HG02981 (cell line): ENCODE results near the gene HNRNPUL1.
"Not testable (repeated sequence)": the region's sequence is repeated elsewhere in the genome, so short reads cannot be mapped to it uniquely, and the experiment has no call there.

Experiments used
- ATAC-seq: cut with Tn5 transposase; IDR thresholded peaks from one replicate; pipeline ENCODE4 v1.9.1; 2021; ENCODE audit warnings: mild to moderate bottlenecking, moderate library complexity; ENCODE audit not compliant: unreplicated experiment

HNRNPUL1 gene

DNA sequence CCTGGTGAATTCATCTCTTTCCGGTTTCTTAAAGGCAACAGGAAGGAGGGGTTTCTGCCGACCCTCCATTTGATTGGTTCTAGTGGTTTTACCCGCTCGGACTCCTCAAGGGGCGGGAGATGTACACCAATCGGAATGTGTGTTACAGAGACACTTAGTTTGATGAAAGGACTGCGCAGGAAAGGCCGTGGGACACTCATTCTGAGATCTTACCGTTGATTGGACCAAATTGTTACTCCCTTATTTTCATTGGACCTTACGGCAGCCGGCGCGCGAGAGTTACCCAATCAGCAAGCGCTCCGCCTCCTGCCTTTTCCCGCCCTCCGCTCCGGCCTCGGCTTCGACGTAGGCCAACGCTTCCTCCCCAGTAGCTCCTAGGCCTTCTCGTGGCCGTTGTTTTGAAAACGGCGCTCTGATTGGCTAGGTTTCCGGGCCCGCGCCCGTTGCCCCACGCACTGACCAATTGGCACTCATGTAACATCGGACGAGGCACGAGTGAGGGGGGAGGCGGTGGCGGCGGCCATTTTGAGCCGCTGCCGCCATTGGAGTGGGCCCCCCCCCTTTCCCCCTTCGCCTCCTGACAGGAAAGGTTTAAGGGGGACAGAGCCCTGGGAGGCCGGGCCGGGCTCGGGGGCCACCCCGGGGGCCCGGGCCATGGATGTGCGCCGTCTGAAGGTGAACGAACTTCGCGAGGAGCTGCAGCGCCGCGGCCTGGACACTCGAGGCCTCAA, at the start of gene HNRNPUL1:
Gene HNRNPUL1 (plus strand): TSS at position 523 of the 731 bp plus-strand sequence. CDS start 132 bp downstream, at position 655.
- peak; percentile 66 for ATAC-seq

DNA sequence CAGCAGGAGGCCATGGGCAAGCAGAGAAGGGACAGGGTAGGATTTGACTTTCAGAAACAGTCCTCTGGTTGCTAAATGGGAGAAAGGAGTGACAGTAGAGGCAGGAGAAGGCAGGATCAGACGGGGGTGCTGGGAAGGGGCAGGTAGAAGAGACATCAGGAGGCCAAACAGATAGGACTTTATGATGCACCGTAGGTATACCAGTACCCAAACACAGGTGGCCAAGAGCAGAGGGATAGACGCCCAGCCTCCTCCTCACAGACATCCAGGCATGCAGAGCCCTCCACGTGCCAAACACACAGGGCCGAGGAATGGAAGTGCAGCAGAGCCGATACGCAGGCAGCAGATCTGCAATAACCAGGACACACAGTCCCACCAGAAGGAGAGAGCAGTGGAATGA, 46.4 kb upstream of the HNRNPUL1 start:
- no peak for ATAC-seq

DNA sequence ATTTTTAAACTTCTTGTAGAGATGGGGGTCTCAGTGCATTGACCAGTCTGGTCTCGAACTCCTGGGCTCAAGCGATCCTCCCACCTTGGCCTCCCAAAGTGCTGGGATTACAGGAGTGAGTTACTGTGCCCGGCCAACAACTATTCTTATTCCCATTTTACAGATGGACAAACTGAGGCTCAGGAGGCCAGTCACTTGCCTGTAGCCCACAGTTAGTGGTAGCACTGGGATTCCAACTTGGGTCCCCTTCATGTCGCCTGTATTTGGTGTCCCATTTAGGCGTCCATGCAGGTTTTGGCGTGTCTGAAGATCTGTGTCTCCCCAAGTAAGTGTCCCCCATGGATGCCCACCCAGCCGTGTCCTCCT, 45.9 kb upstream of the HNRNPUL1 start:
- ATAC-seq = no peak

- ATAC-seq = no peak
These were observed 45.3 kb upstream of the HNRNPUL1 start, which contains the start of gene AXL for GRCh38 chr19:41218615-41219507. AXL (plus strand) TSS chr19:41219223; CDS start chr19:41219393, 170 bp downstream.

DNA sequence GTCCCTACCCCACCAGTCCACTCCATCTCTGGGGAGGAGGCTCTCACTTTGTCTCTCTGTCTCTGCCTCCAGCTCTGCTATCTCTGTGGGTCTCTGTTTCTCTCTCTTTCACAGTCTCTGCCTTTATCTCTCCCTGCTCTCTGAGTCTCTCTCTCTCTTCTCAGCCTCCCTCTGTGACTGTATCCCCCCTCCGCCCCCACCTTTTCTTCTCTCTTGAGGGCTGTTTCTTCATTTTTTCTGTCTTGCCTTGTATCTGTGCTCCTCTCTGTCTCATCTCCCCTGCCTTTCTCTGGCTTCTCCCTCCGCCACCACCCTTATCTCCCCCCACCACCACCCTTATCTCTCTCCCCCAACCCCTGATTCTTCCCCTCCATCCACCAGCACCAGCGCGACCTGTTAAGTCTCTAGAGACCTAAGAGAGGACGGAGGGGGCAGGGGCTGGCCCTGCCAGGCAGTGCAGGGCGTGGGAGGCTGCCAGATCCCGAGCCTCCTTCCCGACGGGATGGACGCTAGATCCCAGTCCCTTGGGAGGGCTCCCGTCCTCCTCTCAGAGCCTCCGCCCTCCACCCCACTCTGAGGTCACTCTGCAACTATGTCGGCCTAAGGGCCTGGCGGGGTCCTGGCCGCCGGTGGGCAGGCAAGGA, 44.1 kb upstream of the HNRNPUL1 start:
- ATAC-seq = no peak

- no peak for ATAC-seq
These were observed 43.4 kb upstream of the HNRNPUL1 start for GRCh38 chr19:41220811-41221210.

DNA sequence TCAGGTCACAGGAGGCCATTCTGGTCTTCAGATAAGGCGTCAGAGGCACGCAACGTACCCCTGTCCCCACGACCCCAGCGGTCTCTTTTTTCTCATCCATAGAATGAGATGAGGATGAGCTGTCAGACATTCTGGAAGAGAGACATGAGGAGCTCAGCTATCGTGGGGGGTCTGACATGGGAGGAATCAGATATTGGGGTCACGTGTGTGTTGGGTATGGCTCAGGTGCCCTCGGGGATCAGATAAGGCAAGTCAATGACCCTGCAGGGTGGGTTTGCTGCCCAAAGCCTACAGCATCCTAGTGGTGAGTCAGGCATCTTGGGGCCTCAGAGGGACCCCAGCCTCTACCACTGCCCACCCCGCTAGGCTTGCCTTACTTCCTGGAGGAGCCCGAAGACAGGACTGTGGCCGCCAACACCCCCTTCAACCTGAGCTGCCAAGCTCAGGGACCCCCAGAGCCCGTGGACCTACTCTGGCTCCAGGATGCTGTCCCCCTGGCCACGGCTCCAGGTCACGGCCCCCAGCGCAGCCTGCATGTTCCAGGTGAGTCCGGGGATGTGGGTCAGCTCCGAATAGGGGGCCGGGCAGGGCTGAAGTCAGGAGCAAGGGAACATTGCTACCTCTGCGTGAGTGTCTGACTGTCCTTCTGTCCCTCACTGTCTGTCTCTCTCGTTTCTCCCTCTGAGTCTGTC, 42.5 kb upstream of the HNRNPUL1 start:
- ATAC-seq = no peak

- no peak for ATAC-seq
These were observed 41.9 kb upstream of the HNRNPUL1 start for GRCh38 chr19:41222240-41222639.

DNA sequence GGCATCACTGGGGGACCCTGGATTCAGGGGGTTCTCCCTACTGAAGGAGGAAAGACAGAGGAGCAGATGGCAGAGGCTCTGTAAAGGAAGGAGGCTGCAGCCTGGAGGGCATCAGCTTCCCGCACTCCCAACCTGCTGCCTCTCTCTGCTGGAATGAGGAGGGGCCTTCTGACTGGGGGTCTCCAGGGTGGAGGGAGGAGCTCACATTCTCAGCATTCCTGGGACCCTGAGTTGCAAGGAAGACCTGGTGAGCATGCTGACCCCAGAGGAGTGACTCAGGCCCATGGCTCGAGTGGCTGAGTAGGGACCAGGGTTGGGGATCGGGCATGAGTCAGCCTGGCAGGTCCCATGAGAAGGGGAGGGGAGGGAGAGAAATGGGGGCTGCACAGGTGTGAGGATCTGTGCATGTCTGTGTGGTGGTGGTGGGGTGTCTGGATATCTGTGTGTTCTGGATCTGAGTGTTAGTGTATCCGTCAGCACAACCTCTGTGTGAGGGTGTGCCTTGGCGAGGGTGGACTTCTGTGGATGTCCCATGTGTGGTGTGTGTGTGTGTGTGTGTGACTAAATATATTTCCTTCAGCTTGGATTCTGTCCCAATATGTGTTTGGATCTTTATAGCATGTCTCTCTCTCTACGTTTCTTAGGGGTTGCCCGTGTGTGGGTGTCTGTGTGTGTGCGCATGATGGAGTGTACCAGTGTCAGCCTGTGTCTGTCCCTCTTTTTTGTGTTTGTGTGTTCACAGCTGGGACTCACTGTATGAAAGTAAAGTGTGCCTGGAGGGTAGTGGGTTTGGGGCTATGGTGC, 40.5 kb upstream of the HNRNPUL1 start:
- no peak for ATAC-seq

DNA sequence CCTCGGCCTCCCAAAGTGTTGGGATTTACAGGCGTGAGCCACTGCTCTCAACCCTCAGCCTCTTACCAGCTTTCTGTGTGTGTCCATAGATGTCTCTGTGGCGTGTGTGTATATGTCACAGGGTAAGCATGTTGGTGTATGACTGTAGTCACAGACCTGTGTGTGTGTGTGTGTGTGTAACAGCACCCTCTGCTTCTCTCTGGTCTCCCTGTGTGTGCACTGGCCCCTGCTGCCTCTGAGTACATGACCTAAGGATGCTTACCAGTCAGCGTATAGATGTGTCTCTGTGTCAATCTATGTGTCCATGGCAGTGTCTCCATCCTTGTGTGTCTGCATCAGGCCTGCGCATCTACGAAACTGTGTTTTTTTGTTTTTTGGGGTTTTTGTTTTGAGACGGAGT, 39.5 kb upstream of the HNRNPUL1 start:
- ATAC-seq = no peak

GRCh38 chr19:41225238-41226052, 38.7 kb upstream of the HNRNPUL1 start:
- ATAC-seq = no peak

DNA sequence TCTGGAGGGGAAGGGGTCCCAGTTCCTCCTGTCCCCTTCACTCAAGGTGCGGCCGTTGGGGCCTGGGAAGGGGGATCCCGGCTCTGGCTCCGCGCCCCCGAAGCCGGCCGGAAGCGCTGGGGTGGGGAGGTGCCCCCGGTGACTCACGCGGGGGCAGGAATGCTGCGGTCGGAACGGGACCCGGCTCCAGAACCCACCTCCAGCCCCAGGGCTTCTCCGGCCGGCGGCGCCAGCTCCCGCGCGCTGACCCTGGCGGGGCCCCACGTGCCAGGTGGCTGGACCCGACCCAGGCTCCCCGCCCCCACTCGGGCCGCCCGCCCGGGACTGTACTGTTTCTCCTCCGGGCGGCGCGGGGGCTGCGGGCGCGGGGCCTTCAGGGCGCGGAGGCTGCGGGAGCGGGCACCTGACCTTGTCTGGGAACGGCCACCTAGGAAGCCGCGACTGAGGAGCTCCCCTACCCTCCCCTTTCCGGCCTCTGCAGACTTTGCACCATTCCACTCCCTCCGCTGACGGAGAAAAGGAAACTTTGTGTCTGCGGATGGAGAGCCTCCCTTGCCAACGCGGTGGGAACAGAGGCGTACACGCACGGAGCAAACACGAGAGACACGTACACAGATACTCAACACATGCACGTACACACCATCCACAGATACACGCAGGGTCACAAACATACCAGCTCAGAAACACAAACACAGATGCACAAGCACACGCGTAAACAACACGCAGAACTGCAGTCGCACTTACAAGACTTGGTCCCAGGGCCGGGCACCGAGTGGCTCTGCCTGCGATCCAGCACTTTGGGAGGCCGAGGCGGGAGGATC, 37.9 kb upstream of the HNRNPUL1 start:
- no peak for ATAC-seq

- ATAC-seq = no peak
These were observed 37.2 kb upstream of the HNRNPUL1 start for GRCh38 chr19:41226874-41227390.

- ATAC-seq = no peak
These were observed 35.7 kb upstream of the HNRNPUL1 start for GRCh38 chr19:41228486-41228885.

- not testable (repeated sequence) for ATAC-seq
These were observed 34.8 kb upstream of the HNRNPUL1 start for GRCh38 chr19:41229338-41229737.

GRCh38 chr19:41230067-41230857, 33.9 kb upstream of the HNRNPUL1 start:
- ATAC-seq = no peak

- no peak for ATAC-seq
These were observed 31.5 kb upstream of the HNRNPUL1 start for GRCh38 chr19:41232686-41233085.
